GM12878 (cell line): ENCODE results near the gene INO80B. TPM values are rescaled to one million over a fixed set of nuclear protein-coding genes. Genes with fewer than 3 reads are reported as not detected.

Experiments used
- ATAC-seq: fragments of 200-7000 bp; cut with Tn5 transposase; 3 replicates; pipeline ENCODE4 v1.9.1; 2020; ENCODE audit warnings: mild to moderate bottlenecking, moderate library complexity
- Bru-seq: library from RNA; stranded (reverse); fragments of 400-500 nt; gene quantifications from one replicate; lab custom pipeline; 2021; lab: Mats Ljungman, UMichigan
- BruChase-seq, 2 experiments: library from RNA; stranded (reverse); fragments of 400-500 nt; gene quantifications; one replicate each; lab custom pipeline; 2021; lab: Mats Ljungman, UMichigan
- BruUV-seq: library from RNA; stranded (reverse); fragments of 400-500 nt; replicated peaks from 2 replicates; lab custom pipeline; 2021; lab: Mats Ljungman, UMichigan
- CTCF ChIA-PET: fragments of 300-600 bp; sonication (Branson Sonifier 250); formaldehyde crosslinking; extraction: SDS; loops from one replicate; lab custom pipeline; 2021; ENCODE audit warnings: inconsistent platforms; lab: Yijun Ruan, JAX
- POLR2A ChIA-PET: fragments of 350-600 bp; formaldehyde crosslinking; extraction: SDS; loops from one replicate; lab custom pipeline; 2021; ENCODE audit warnings: inconsistent platforms; lab: Charles Lee
- RAD21 ChIA-PET: fragments of 300-600 bp; sonication (Branson Sonifier 250); formaldehyde crosslinking; loops from one replicate; lab custom pipeline; 2023; ENCODE audit warnings: antibody characterized with exemption; ENCODE audit not compliant: unreplicated experiment; lab: Charles Lee
- SMC1A ChIA-PET: fragments of 300-600 bp; sonication (Branson Sonifier 250); formaldehyde crosslinking; loops from one replicate; lab custom pipeline; 2023; ENCODE audit not compliant: unreplicated experiment, uncharacterized antibody; lab: Charles Lee
- DNase-seq: peaks from one replicate; pipeline ENCODE4 v3.0.0-alpha.2; 2011; ENCODE audit warnings: low read depth, low spot score
- FAIRE-seq: peaks from 3 replicates; lab custom pipeline; 2011; peaks lifted over from hg19 to GRCh38; lab: Jason Lieb, UNC
- H2AFZ ChIP-seq: 2 replicates; pipeline ENCODE4 v1.6.0; 2011; ENCODE audit warnings: low read depth, low read length, control low read depth; ENCODE audit not compliant: control insufficient read depth
- H3K27ac ChIP-seq: 2 replicates; pipeline ENCODE4 v1.5.1; 2011; ENCODE audit warnings: control low read depth; ENCODE audit not compliant: control insufficient read depth, insufficient read depth
- H3K27me3 ChIP-seq, 2 experiments: replicated peaks in 1 of 2; 2 replicates each; pipeline versions ENCODE4 v1.6.0 to v1.6.1; 2011; ENCODE audit warnings: low read length in 1 of 2; ENCODE audit not compliant: control insufficient read depth in 2 of 2, insufficient read depth in 2 of 2
- H3K36me3 ChIP-seq, 2 experiments: 2 replicates each; pipeline ENCODE4 v1.5.1; 2011; ENCODE audit warnings: low read length in 1 of 2; ENCODE audit not compliant: control insufficient read depth in 2 of 2, insufficient read depth in 2 of 2
- H3K4me1 ChIP-seq: 2 replicates; pipeline ENCODE4 v1.6.1; 2011; ENCODE audit warnings: mild to moderate bottlenecking, low read length, moderate library complexity, mixed read lengths; ENCODE audit not compliant: control insufficient read depth, insufficient read depth
- H3K4me2 ChIP-seq: 2 replicates; pipeline ENCODE4 v1.6.0; 2011; ENCODE audit warnings: control low read depth; ENCODE audit not compliant: control insufficient read depth, insufficient read depth
- H3K4me3 ChIP-seq: fragments of 200-600 bp; sonication (generic); 2 replicates; pipeline ENCODE4 v1.5.1; 2016
- H3K79me2 ChIP-seq: 2 replicates; pipeline ENCODE4 v1.6.0; 2011; ENCODE audit warnings: low read length; ENCODE audit not compliant: control insufficient read depth, insufficient read depth
- H3K9ac ChIP-seq: 2 replicates; pipeline ENCODE4 v1.8.0; 2011; ENCODE audit warnings: low read length, control low read depth, mixed read lengths; ENCODE audit not compliant: control insufficient read depth, insufficient read depth
- H3K9me3 ChIP-seq: replicated peaks from 3 replicates; pipeline ENCODE4 v1.5.1; 2011; ENCODE audit warnings: mild to moderate bottlenecking, low read length; ENCODE audit not compliant: control insufficient read depth, insufficient read depth
- H4K20me1 ChIP-seq: 2 replicates; pipeline ENCODE4 v1.6.0; 2011; ENCODE audit not compliant: control insufficient read depth, insufficient read depth
- GABPA ChIP-seq: IDR thresholded peaks from 2 replicates; pipeline ENCODE4 v1.6.1; 2014; ENCODE audit warnings: antibody characterized with exemption, low read depth, mild to moderate bottlenecking, inconsistent platforms
- IKZF2 ChIP-seq, 2 experiments: fragments of 450-650 bp; IDR thresholded peaks; 2 replicates each; pipeline ENCODE4 v1.6.1; 2017; ENCODE audit warnings: mild to moderate bottlenecking in 2 of 2, moderate library complexity in 2 of 2
- IRF4 ChIP-seq: IDR thresholded peaks from 2 replicates; pipeline ENCODE4 v1.6.1; 2011; ENCODE audit warnings: low read depth, low read length
- IRF5 ChIP-seq: fragments of 450-650 bp; IDR thresholded peaks from 2 replicates; pipeline ENCODE4 v1.6.1; 2017; ENCODE audit warnings: borderline replicate concordance
- MLLT1 ChIP-seq: fragments of 450-650 bp; IDR thresholded peaks from 2 replicates; pipeline ENCODE4 v1.6.1; 2016; ENCODE audit warnings: mild to moderate bottlenecking
- NR2C2 ChIP-seq: IDR thresholded peaks from 2 replicates; pipeline ENCODE4 v1.6.1; 2011; ENCODE audit warnings: borderline replicate concordance, low read depth; ENCODE audit not compliant: control insufficient read depth, insufficient read length
- NRF1 ChIP-seq: conservative IDR thresholded peaks from 2 replicates; pipeline ENCODE4 v1.6.1; 2011; ENCODE audit warnings: mild to moderate bottlenecking, low read depth, low read length, improper control_type of control experiment
- RUNX3 ChIP-seq: IDR thresholded peaks from 2 replicates; pipeline ENCODE4 v1.6.1; 2012; ENCODE audit warnings: low read length, inconsistent platforms
- SUPT20H ChIP-seq: IDR thresholded peaks from 2 replicates; pipeline ENCODE4 v1.6.1; 2011; ENCODE audit warnings: low read depth, mild to moderate bottlenecking, low read length, moderate library complexity, borderline replicate concordance; ENCODE audit not compliant: control insufficient read depth
- WGBS: methylation state at CpG from one replicate; pipeline ENCODE4 v1.1.6; 2016; ENCODE audit warnings: low lambda C conversion rate; ENCODE audit not compliant: insufficient replicate concordance, insufficient coverage; ENCODE audit errors: missing lambda C conversion rate; 5-methylcytosine and 5-hydroxymethylcytosine counted together
- in situ Hi-C: fragments of 300-500 bp; cut with MboI; formaldehyde crosslinking; loops from 9 replicates; pipeline ENCODE4 v1.14.3; 2018; ENCODE audit warnings: mixed read lengths
- intact Hi-C: fragments of 100-400 bp; cut with micrococcal nuclease; formaldehyde crosslinking; loops from one replicate; pipeline ENCODE4 v1.14.2; 2022; ENCODE audit not compliant: unreplicated experiment
- long read RNA-seq, 2 experiments: library from polyadenylated mRNA; unstranded; transcript quantifications; one replicate each; pipeline ENCODE4 v2.0.0, GENCODE V29; 2019 to 2020
- polyA minus RNA-seq, 3 experiments: library from RNA; depleted of rRNA, polyadenylated mRNA; stranded (reverse); fragments of >200 nt; gene quantifications; 2 replicates each; pipeline ENCODE4 v1.2.3, GENCODE V29; 2011
- polyA plus RNA-seq, 11 experiments: library from polyadenylated mRNA; depleted of rRNA in 4 of 11; unstranded in 6 of 11; stranded (reverse) in 5 of 11; fragments of >200 nt; fragmentation: Nextera tagmentation in 4 of 11; fragmentation: Illumina TruSeq in 1 of 11; extraction: Ambion mirVana in 4 of 11; extraction: Trizol in 1 of 11; gene quantifications; 1 replicate in 1 of 11; 2 replicates in 10 of 11; pipeline versions ENCODE4 v1.2.1 to v1.2.3, GENCODE V29; 2011 to 2016; ENCODE audit warnings: inconsistent platforms in 2 of 11, missing spikeins in 2 of 11, low read depth in 1 of 11
- total RNA-seq, 4 experiments: library from RNA; depleted of rRNA in 3 of 4; stranded (reverse); fragments of >200 nt in 3 of 4; fragmentation: Illumina TruSeq in 1 of 4; extraction: Trizol in 1 of 4; gene quantifications; 2 replicates each; pipeline versions ENCODE4 v1.2.1 to v1.2.3, GENCODE V29; 2013 to 2021
- TF ChIP-seq, protein P1 (sequence below): fragments of 450-650 bp; IDR thresholded peaks from 2 replicates; pipeline ENCODE4 v1.6.1; 2014; ENCODE audit warnings: mild to moderate bottlenecking

INO80B gene
- total RNA-seq (2013; cell fraction: nucleolus; rRNA removed): 54.1 and 56.3 TPM in 2 replicates
- total RNA-seq (2014; rRNA removed) (14.8 and 16.5 TPM in 2 replicates), total RNA-seq (2014; rRNA removed; fragmentation: Illumina TruSeq; extraction: Trizol) (11.0 and 11.2 TPM in 2 replicates), total RNA-seq (2021) (26.7 and 26.9 TPM in 2 replicates), polyA plus RNA-seq (2011; rRNA removed) (11.3 and 14.8 TPM in 2 replicates), polyA plus RNA-seq (2014; fragmentation: Illumina TruSeq; extraction: Trizol) (13.7 and 15.0 TPM in 2 replicates), polyA plus RNA-seq (2014; fragmentation: Nextera tagmentation; extraction: Ambion mirVana) (1 to 10 TPM; 1.3 to 1.8 TPM), polyA plus RNA-seq (2014; rRNA removed) (16.7 and 21.3 TPM in 2 replicates), polyA plus RNA-seq (2016; fragmentation: Nextera tagmentation; extraction: Ambion mirVana) (1 to 10 TPM; 5.0 to 6.7 TPM), polyA minus RNA-seq (2011; rRNA and poly(A)+ RNA removed) (4.7 and 5.7 TPM in 2 replicates), Bru-seq, nascent RNA (percentile 57 among the genes with signal in this experiment), BruChase-seq, experiment 1, labeled RNA remaining after a 6-hour chase (percentile 68 among the genes with signal in this experiment), BruChase-seq, experiment 2, labeled RNA remaining after a 2-hour chase (percentile 61 among the genes with signal in this experiment)
- polyA plus RNA-seq (2011; ENCODE audit: low read depth): 6.3 TPM
- polyA plus RNA-seq (2011; cell fraction: cytosol; rRNA removed): 8.0 and 8.9 TPM in 2 replicates
- polyA plus RNA-seq (2011; cell fraction: nucleus; rRNA removed): 70.4 and 72.7 TPM in 2 replicates
- polyA plus RNA-seq (2012): 21.6 and 22.4 TPM in 2 replicates
- polyA minus RNA-seq (2011; cell fraction: cytosol; rRNA and poly(A)+ RNA removed): 2.4 TPM in 1 of 2 replicates, not detected in the other
- polyA minus RNA-seq (2011; cell fraction: nucleus; rRNA and poly(A)+ RNA removed): 14.5 and 26.4 TPM in 2 replicates
- long read RNA-seq, experiment 1: 0 reads
- long read RNA-seq, experiment 2, partial matches to known transcripts: 1 of 2 reads
- long read RNA-seq, experiment 2, other reads (novel, unspliced or antisense): 1 of 2 reads

DNA sequence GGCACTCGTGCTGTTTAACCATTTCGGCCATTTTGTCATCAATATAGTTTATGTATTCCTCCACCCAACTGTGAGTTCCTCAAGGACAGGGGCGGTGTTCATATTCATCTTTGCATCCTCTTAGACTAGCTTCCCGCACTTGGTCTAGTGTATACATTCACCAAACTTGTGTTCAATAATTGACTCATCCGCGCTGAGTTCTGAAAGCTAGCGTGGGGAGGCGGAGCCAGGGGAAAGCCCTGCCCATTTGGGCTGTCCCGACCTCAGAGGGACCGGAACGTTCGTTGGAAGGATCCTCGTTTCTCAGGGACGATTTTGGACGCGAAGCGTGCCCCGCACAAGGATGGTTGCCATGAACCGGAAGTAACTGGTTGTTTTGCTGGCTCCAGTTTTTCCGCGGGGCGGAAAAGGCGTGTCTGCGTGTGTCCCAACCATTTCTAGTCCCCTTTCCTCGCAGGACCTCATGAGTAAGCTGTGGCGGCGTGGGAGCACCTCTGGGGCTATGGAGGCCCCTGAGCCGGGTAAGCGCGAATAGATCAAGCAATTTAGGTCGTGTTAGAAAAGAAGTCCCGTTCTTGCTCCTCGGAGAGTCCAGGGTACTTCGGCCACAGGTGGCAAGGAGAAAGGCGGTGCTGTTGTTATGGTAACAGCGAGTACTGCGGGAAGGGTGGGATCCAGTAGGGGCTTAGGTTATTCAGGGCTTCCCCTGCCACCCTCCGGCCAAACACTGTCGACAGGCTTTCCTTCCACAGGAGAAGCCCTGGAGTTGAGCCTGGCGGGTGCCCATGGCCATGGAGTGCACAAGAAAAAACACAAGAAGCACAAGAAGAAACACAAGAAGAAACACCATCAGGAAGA lies at the start of gene INO80B:
Gene INO80B (plus strand): TSS at position 434 of the 858 bp plus-strand sequence. CDS start 30 bp downstream, at position 464.
- peaks cover 16% of the 10 kb centered on the region for H3K4me1 ChIP-seq
- FAIRE-seq: peak; percentile 89
- WGBS: under 1% methylated on average over 40 of the region's 40 CpGs
- CTCF ChIA-PET: interaction anchor here (0.7 to 6.7 kb wide), 13 partner anchors 10 to 133 kb away, joined by 3 to 54 read pairs (median 6); partner anchors contain the start of genes CCDC142 and TTC31
- intact Hi-C loops: loop anchor here (1.0 to 2.0 kb wide), 3 partner anchors 28 to 74 kb away; partner anchors contain the start of genes AUP1, C2orf81, HTRA2 and TTC31
- POLR2A ChIA-PET: interaction anchor here (0.5 to 5.8 kb wide), 15 partner anchors 10 to 96 kb away, joined by 3 to 44 read pairs (median 6); partner anchors contain the start of genes AUP1, C2orf81, CCDC142 and HTRA2
- H3K4me2 ChIP-seq: peak within 1 kb of the TSS; percentile 91
- peak within 1 kb of the TSS; percentile 80 for H3K4me3 ChIP-seq
- ATAC-seq: peak; percentile 56
- RAD21 ChIA-PET: interaction anchor here (0.6 to 2.3 kb wide), 12 partner anchors 10 to 133 kb away, joined by 3 to 13 read pairs (median 4); partner anchors contain the start of genes C2orf81, CCDC142, TTC31 and WDR54
- H3K27me3 ChIP-seq: no peaks in the 10 kb centered on the region
- H3K27ac ChIP-seq: peak within 1 kb of the TSS; percentile 49
- no peaks in the 10 kb centered on the region; a peak in 1 of 4 replicates for H3K36me3 ChIP-seq
- H4K20me1 ChIP-seq: no peaks in the 10 kb centered on the region
- in situ Hi-C loops: no loop called here
- TSS peak; percentile 69 for BruUV-seq
- peaks cover 18% of the 10 kb centered on the region for H3K79me2 ChIP-seq
- H2AFZ ChIP-seq: peak within 1 kb of the TSS; percentile 97
- no peaks in the 10 kb centered on the region for H3K9me3 ChIP-seq
- SMC1A ChIA-PET: interaction anchor here (0.6 to 5.5 kb wide), 13 partner anchors 12 to 132 kb away, joined by 3 to 24 read pairs (median 4); partner anchors contain the start of genes C2orf81, CCDC142, RTKN and TTC31
- peak; percentile 99 for DNase-seq
- H3K9ac ChIP-seq: peak within 1 kb of the TSS; percentile 81
- TF ChIP-seq IRF5 (0 out of 2 replicates have a peak, but pooled peaks have one; percentile 5), IRF4 (peak; percentile 89), RUNX3 (peak; percentile 86), IKZF2 (IDR thresholded peaks at IDR 0.05) (peak in 1 of 2 experiments; percentile 68; a peak in 3 of 4 replicates), GABPA (peak; percentile 100), MLLT1 (peak; percentile 74), NR2C2 (peak; percentile 90), SUPT20H (no peak), NRF1 (no peak)
- TF ChIP-seq, protein P1, sequence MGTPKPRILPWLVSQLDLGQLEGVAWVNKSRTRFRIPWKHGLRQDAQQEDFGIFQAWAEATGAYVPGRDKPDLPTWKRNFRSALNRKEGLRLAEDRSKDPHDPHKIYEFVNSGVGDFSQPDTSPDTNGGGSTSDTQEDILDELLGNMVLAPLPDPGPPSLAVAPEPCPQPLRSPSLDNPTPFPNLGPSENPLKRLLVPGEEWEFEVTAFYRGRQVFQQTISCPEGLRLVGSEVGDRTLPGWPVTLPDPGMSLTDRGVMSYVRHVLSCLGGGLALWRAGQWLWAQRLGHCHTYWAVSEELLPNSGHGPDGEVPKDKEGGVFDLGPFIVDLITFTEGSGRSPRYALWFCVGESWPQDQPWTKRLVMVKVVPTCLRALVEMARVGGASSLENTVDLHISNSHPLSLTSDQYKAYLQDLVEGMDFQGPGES: peak; percentile 60; the same call in 1 of the 2 replicates
